ENCODE measurements around the gene BCO2. TPM values are rescaled to one million over a fixed set of nuclear protein-coding genes. Genes with fewer than 3 reads are reported as not detected.

Gene BCO2
- total RNA-seq, 3 donors from 2014 or later (not counting 1 experiment from before 2014, with no cell fraction given) = 3.9 to 7.2 (median 5.8) TPM

DNA sequence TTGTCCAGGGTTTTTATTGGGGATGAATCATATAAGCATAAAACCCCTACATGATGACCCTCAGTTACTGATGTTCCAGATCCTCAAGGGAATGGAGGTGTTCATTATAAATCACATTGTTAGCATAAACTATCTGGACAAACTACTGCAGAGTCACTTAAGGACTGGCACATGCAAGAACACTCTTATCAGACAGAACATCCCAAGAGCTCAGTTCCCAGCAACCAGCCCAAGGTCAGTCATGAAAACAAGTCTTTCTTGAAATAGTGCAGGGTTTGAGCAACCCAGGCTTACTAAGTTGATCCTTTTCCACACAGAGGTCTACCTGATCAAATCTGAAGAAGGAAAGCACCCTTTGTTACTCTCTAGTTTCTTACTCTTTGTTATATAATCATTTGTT, 37.4 kb downstream of the BCO2 start:
- H3K4me3 ChIP-seq (ENCODE audit: low read length) = no peak overlapping the region
- intact Hi-C loops (cut with micrococcal nuclease) = loop anchor here (1.0 kb wide), 1 partner anchor 14 kb away; the partner anchor contains the start of gene PTS
- no peaks in the 10 kb centered on the region for H3K27me3 ChIP-seq (ENCODE audit: control insufficient read depth, insufficient read depth, low read length)
- no peaks in the 10 kb centered on the region for H3K9me3 Mint-ChIP-seq
- no peaks in the 10 kb centered on the region for H3K27me3 Mint-ChIP-seq (ENCODE audit: low read depth in 2 of 2)
- H3K9me3 ChIP-seq (ENCODE audit: control insufficient read depth, insufficient read depth, low read length) = no peaks in the 10 kb centered on the region
- TF ChIP-seq, protein P1, sequence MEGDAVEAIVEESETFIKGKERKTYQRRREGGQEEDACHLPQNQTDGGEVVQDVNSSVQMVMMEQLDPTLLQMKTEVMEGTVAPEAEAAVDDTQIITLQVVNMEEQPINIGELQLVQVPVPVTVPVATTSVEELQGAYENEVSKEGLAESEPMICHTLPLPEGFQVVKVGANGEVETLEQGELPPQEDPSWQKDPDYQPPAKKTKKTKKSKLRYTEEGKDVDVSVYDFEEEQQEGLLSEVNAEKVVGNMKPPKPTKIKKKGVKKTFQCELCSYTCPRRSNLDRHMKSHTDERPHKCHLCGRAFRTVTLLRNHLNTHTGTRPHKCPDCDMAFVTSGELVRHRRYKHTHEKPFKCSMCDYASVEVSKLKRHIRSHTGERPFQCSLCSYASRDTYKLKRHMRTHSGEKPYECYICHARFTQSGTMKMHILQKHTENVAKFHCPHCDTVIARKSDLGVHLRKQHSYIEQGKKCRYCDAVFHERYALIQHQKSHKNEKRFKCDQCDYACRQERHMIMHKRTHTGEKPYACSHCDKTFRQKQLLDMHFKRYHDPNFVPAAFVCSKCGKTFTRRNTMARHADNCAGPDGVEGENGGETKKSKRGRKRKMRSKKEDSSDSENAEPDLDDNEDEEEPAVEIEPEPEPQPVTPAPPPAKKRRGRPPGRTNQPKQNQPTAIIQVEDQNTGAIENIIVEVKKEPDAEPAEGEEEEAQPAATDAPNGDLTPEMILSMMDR (IDR thresholded peaks at IDR 0.05) = no peak
- no peak overlapping the region for H3K4me3 Mint-ChIP-seq
- H3K27ac ChIP-seq (ENCODE audit: low read length) = no peak overlapping the region
- H3K36me3 Mint-ChIP-seq = no peaks in the 10 kb centered on the region
- H3K27ac Mint-ChIP-seq = no peak overlapping the region
- ATAC-seq (no peak), DNase-seq (no peak)
- no peaks in the 10 kb centered on the region for H3K36me3 ChIP-seq (ENCODE audit: control insufficient read depth, insufficient read depth, low read length)
- H3K4me1 Mint-ChIP-seq = no peaks in the 10 kb centered on the region
- no peaks in the 10 kb centered on the region for H3K4me1 ChIP-seq (ENCODE audit: control insufficient read depth, insufficient read depth, low read length)

DNA sequence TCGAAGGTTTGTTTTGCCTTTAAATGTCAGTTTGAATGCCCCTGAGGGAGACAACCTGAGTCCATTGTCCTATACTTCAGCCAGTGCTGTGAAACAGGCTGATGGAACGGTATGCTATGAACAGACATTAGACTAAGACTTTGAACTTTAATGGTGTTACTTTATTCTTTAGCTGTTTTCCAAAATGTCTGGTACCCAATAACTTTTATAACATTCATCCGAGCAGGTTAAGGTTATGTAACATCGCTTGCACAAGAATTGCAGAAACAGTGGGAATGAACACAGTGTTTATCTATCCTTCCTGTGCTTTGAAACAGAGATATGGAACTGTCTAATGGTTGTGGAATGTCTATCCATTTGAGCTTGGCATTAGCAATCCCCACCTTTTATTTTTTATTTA, 38.4 kb downstream of the BCO2 start:
- Mint-ChIP-seq H3K9me3 (no peaks in the 10 kb centered on the region), H3K27ac (no peak overlapping the region), H3K4me3 (no peak overlapping the region), H3K4me1 (no peaks in the 10 kb centered on the region), H3K36me3 (no peaks in the 10 kb centered on the region), H3K27me3 (ENCODE audit: low read depth in 2 of 2) (no peaks in the 10 kb centered on the region)
- TF ChIP-seq, protein P1 (IDR thresholded peaks at IDR 0.05) = no peak
- 89% methylated on average over 4 of the region's 4 CpGs for WGBS (ENCODE audit: insufficient coverage)
- ATAC-seq (no peak), DNase-seq (no peak)
- no peak overlapping the region for H3K27ac ChIP-seq (ENCODE audit: low read length)
- intact Hi-C loops (cut with micrococcal nuclease) = no loop called here
- H3K27me3 ChIP-seq (ENCODE audit: control insufficient read depth, insufficient read depth, low read length) = no peaks in the 10 kb centered on the region
- no peak overlapping the region for H3K4me3 ChIP-seq (ENCODE audit: low read length)
- no peaks in the 10 kb centered on the region for H3K36me3 ChIP-seq (ENCODE audit: control insufficient read depth, insufficient read depth, low read length)
- H3K9me3 ChIP-seq (ENCODE audit: control insufficient read depth, insufficient read depth, low read length) = no peaks in the 10 kb centered on the region
- no peaks in the 10 kb centered on the region for H3K4me1 ChIP-seq (ENCODE audit: control insufficient read depth, insufficient read depth, low read length)

DNA sequence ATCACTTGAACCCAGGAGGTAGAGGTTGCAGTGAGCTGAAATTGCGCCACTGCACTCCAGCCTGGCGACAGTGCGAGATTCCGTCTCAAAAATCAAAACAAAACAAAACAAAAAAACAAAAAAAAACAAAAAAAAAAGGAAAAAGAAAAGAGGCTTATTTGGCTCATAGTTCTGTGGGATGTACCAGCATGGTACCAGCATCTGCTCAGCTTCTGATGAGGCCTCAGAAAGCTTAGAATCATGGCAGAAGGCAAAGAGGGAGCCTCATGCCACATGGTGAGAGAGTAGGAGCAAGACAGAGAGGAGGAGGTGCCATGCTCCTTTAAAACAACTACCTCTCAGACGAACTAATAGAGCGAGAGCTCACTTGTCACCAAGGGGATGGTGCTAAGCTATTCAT, 40.3 kb downstream of the BCO2 start:
- no peak overlapping the region for H3K27ac ChIP-seq (ENCODE audit: low read length)
- Mint-ChIP-seq H3K27me3 (ENCODE audit: low read depth in 2 of 2) (no peaks in the 10 kb centered on the region), H3K36me3 (no peaks in the 10 kb centered on the region), H3K4me1 (peaks cover 0 to 6% of the 10 kb centered on the region in 2 donors), H3K4me3 (no peak overlapping the region), H3K9me3 (no peaks in the 10 kb centered on the region), H3K27ac (no peak overlapping the region)
- no peaks in the 10 kb centered on the region for H3K27me3 ChIP-seq (ENCODE audit: control insufficient read depth, insufficient read depth, low read length)
- no peaks in the 10 kb centered on the region for H3K9me3 ChIP-seq (ENCODE audit: control insufficient read depth, insufficient read depth, low read length)
- 93% methylated on average over 2 of the region's 6 CpGs for WGBS (ENCODE audit: insufficient coverage)
- TF ChIP-seq, protein P1 (IDR thresholded peaks at IDR 0.05) = no peak
- no peak for DNase-seq
- no peaks in the 10 kb centered on the region for H3K36me3 ChIP-seq (ENCODE audit: control insufficient read depth, insufficient read depth, low read length)
- intact Hi-C loops (cut with micrococcal nuclease) = no loop called here
- H3K4me3 ChIP-seq (ENCODE audit: low read length) = no peak overlapping the region
- H3K4me1 ChIP-seq (ENCODE audit: control insufficient read depth, insufficient read depth, low read length) = no peaks in the 10 kb centered on the region
- no peak for ATAC-seq

DNA sequence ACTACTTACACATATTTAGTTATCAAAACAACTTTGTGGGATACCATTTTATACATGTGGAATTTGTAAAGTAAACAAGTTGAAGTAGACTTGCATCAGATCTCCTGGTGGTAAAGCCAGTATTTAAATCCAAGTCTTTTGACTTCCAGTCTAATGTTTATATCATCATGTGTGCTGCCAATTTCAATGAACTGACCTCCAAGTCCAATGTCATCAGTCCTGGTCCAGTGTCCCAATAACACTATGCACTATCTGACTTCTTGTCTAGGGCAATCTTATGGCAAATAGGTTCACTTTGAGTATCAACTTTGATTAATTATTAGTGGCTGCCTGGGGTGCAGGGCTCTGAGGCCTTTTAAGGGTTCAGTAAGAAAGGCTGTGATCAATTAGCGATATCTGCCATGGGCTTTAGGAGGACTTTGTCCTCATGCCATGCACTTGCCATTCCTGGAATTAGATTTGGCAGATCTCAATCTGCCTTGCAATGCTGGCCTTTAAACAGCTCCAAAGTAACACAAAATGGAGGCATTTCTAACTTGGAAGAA, 41.3 kb downstream of the BCO2 start:
- 95% methylated on average over 1 of the region's 1 CpG for WGBS (ENCODE audit: insufficient coverage)
- Mint-ChIP-seq H3K4me3 (no peak overlapping the region), H3K4me1 (peaks cover 0 to 6% of the 10 kb centered on the region in 2 donors), H3K9me3 (no peaks in the 10 kb centered on the region), H3K36me3 (no peaks in the 10 kb centered on the region), H3K27me3 (ENCODE audit: low read depth in 2 of 2) (no peaks in the 10 kb centered on the region), H3K27ac (no peak overlapping the region)
- H3K4me3 ChIP-seq (ENCODE audit: low read length) = no peak overlapping the region
- ATAC-seq (no peak), DNase-seq (no peak)
- TF ChIP-seq, protein P1 (IDR thresholded peaks at IDR 0.05) = no peak
- H3K4me1 ChIP-seq (ENCODE audit: control insufficient read depth, insufficient read depth, low read length) = no peaks in the 10 kb centered on the region
- no peaks in the 10 kb centered on the region for H3K9me3 ChIP-seq (ENCODE audit: control insufficient read depth, insufficient read depth, low read length)
- H3K27ac ChIP-seq (ENCODE audit: low read length) = no peak overlapping the region
- intact Hi-C loops (cut with micrococcal nuclease) = no loop called here
- no peaks in the 10 kb centered on the region for H3K36me3 ChIP-seq (ENCODE audit: control insufficient read depth, insufficient read depth, low read length)
- H3K27me3 ChIP-seq (ENCODE audit: control insufficient read depth, insufficient read depth, low read length) = no peaks in the 10 kb centered on the region
